OCI-LY7 (cell line): ENCODE results near the gene ASPHD2. TPM values are rescaled to one million over a fixed set of nuclear protein-coding genes. Genes with fewer than 3 reads are reported as not detected.

ENCODE experiments used
- BruUV-seq: library from RNA; stranded (reverse); fragments of 400-500 nt; replicated peaks from 2 replicates; lab custom pipeline; 2021; lab: Mats Ljungman, UMichigan
- CTCF ChIA-PET: fragments of 300-600 bp; sonication (Branson Sonifier 250); formaldehyde crosslinking; loops from one replicate; lab custom pipeline; 2022; ENCODE audit warnings: antibody characterized with exemption; ENCODE audit not compliant: unreplicated experiment; lab: Charles Lee
- POLR2A ChIA-PET: fragments of 300-600 bp; sonication (Branson Sonifier 250); formaldehyde crosslinking; loops from one replicate; lab custom pipeline; 2022; ENCODE audit warnings: antibody characterized with exemption; lab: Charles Lee
- DNase-seq: peaks from one replicate; pipeline ENCODE4 v3.0.0-alpha.2; 2015; ENCODE audit warnings: low spot score
- H2AFZ ChIP-seq: fragments of 200-600 bp; sonication (generic), shearing (Covaris generic); 2 replicates; pipeline ENCODE4 v1.6.1; 2014; ENCODE audit warnings: mild to moderate bottlenecking, antibody characterized with exemption, low read length, moderate library complexity
- H3K27ac ChIP-seq: fragments of 200-600 bp; sonication (generic); 2 replicates; pipeline ENCODE4 v1.5.1; 2014; ENCODE audit warnings: mixed run types, low read depth, mild to moderate bottlenecking, moderate library complexity, low read length, inconsistent platforms; ENCODE audit not compliant: poor library complexity, severe bottlenecking
- H3K36me3 ChIP-seq: fragments of 200-600 bp; sonication (generic); 2 replicates; pipeline ENCODE4 v1.6.1; 2014; ENCODE audit warnings: mild to moderate bottlenecking, antibody characterized with exemption, low read length, moderate library complexity, mixed read lengths; ENCODE audit not compliant: insufficient read depth
- H3K4me1 ChIP-seq: fragments of 200-600 bp; sonication (generic); 2 replicates; pipeline ENCODE4 v1.5.1; 2014; ENCODE audit warnings: mild to moderate bottlenecking, low read length; ENCODE audit not compliant: insufficient read depth, poor library complexity, severe bottlenecking
- H3K4me2 ChIP-seq: fragments of 200-600 bp; sonication (generic); 2 replicates; pipeline ENCODE4 v1.6.1; 2014; ENCODE audit warnings: mild to moderate bottlenecking, low read length
- H3K4me3 ChIP-seq: fragments of 200-600 bp; sonication (generic); 2 replicates; pipeline ENCODE4 v1.5.1; 2014; ENCODE audit warnings: mild to moderate bottlenecking, low read depth, low read length; ENCODE audit not compliant: poor library complexity, severe bottlenecking
- H3K79me2 ChIP-seq: fragments of 200-600 bp; sonication (generic); 2 replicates; pipeline ENCODE4 v1.6.1; 2016; ENCODE audit warnings: low read depth, mild to moderate bottlenecking, low read length, moderate library complexity, mixed read lengths; ENCODE audit not compliant: insufficient read depth
- H3K9me2 ChIP-seq: fragments of 200-600 bp; sonication (generic); 2 replicates; pipeline ENCODE4 v1.6.1; 2016; ENCODE audit warnings: mild to moderate bottlenecking, low read length, mixed read lengths; ENCODE audit not compliant: insufficient read depth
- H3K9me3 ChIP-seq: fragments of 200-600 bp; sonication (generic); 2 replicates; pipeline ENCODE4 v1.6.1; 2014; ENCODE audit warnings: mild to moderate bottlenecking, mixed run types, low read length, mixed read lengths
- H4K20me1 ChIP-seq: fragments of 200-600 bp; sonication (generic); 2 replicates; pipeline ENCODE4 v1.6.1; 2014; ENCODE audit warnings: mild to moderate bottlenecking, antibody characterized with exemption, low read length, moderate library complexity, mixed read lengths; ENCODE audit not compliant: insufficient read depth
- EZH2phosphoT487 ChIP-seq: fragments of 200-600 bp; sonication (generic); IDR thresholded peaks from 2 replicates; pipeline ENCODE4 v1.6.1; 2018; ENCODE audit warnings: low read depth, borderline replicate concordance, mild to moderate bottlenecking, mixed run types, antibody characterized with exemption, low read length, moderate library complexity, mixed read lengths
- intact Hi-C: fragments of 100-400 bp; cut with micrococcal nuclease; formaldehyde crosslinking; loops from one replicate; pipeline ENCODE4 v1.10.0; 2022; ENCODE audit not compliant: unreplicated experiment
- total RNA-seq, 2 experiments: library from RNA; depleted of rRNA in 1 of 2; stranded (reverse); fragments of >200 nt in 1 of 2; shearing (Covaris generic) in 1 of 2; gene quantifications; 2 replicates each; pipeline ENCODE4 v1.2.3, GENCODE V29; 2014 to 2022
- TF ChIP-seq, protein P1 (sequence below): fragments of 200-600 bp; sonication (generic); conservative IDR thresholded peaks from 2 replicates; pipeline ENCODE4 v1.5.1; 2014; ENCODE audit warnings: mild to moderate bottlenecking, antibody characterized with exemption, low read length, moderate library complexity, mixed read lengths

The ASPHD2 gene
- total RNA-seq, 2 experiments from 2014 or later, result 5.5 to 6.5 TPM

DNA sequence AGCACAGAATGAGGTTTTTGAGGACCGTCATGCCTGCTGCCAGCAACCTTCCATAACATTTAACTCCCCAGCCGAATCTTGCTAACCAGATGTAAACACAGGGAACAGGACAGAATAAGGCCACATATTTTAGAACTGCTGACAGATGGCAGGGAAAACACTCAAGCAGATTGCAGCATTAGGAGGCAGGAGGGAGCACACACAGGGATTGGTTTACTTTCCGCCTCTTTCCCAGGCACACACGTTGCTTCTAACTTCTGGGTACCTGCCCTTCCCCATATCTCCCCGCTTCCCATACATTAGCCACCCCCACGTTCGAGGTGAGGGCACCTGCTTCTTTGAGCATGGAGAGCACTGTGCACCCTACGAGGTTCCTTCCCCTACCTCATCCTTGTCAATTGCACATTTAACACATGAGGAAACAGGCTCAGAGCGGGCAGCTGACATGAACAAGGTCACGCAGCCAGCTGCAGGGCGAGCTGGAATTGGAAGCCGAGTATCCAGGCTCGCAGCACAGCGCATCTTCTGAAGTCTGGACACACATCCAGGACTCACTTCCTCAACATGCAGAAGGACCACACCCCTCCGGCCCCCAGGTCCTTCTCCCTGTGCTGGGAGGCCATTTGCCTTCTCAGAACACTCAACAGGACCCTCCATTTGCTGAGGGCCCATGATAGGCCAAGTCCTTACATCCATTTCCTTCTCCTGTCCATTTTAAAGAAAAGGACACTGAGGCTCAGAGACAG lies 18.7 kb downstream of the ASPHD2 start:
- Histone ChIP-seq H4K20me1 (no peaks in the 10 kb centered on the region), H3K79me2 (no peaks in the 10 kb centered on the region), H2AFZ (no peak overlapping the region), H3K4me3 (no peak overlapping the region), H3K9me3 (no peaks in the 10 kb centered on the region), H3K27ac (no peak overlapping the region), H3K9me2 (no peaks in the 10 kb centered on the region), H3K4me2 (no peak overlapping the region), H3K36me3 (peaks cover 30% of the 10 kb centered on the region), H3K4me1 (no peaks in the 10 kb centered on the region)
- TF ChIP-seq EZH2phosphoT487, result no peak
- TF ChIP-seq, protein P1, sequence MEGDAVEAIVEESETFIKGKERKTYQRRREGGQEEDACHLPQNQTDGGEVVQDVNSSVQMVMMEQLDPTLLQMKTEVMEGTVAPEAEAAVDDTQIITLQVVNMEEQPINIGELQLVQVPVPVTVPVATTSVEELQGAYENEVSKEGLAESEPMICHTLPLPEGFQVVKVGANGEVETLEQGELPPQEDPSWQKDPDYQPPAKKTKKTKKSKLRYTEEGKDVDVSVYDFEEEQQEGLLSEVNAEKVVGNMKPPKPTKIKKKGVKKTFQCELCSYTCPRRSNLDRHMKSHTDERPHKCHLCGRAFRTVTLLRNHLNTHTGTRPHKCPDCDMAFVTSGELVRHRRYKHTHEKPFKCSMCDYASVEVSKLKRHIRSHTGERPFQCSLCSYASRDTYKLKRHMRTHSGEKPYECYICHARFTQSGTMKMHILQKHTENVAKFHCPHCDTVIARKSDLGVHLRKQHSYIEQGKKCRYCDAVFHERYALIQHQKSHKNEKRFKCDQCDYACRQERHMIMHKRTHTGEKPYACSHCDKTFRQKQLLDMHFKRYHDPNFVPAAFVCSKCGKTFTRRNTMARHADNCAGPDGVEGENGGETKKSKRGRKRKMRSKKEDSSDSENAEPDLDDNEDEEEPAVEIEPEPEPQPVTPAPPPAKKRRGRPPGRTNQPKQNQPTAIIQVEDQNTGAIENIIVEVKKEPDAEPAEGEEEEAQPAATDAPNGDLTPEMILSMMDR, result no peak
- BruUV-seq, result no TSS peak
- ChIA-PET POLR2A (interaction anchor here (1.1 to 2.1 kb wide), 2 partner anchors 10 to 18 kb away, joined by 3 to 9 read pairs; no protein-coding TSS in a partner anchor), CTCF (no interaction called here)
- DNase-seq, result no peak
- intact Hi-C loops, result no loop called here

DNA sequence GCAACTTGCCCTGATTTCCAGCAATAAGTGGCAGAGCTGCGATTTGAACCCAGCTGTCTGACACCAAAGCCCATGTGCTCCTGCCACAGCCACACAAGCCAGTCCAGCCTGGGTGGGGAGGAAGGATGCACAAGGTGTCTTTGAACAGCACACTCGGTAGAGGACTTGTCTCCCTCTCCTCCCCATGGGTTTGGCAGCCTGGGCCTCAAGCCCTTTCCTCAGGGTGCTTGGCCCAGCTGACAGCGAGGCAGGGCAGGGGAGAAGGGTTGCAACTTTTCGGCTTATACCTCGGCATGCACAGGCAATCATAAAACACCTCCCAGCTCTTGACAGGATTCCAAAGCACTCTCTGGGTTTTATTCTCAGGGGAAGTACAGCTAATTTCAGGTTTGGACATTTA lies 19.3 kb downstream of the ASPHD2 start:
- DNase-seq, result no peak
- Histone ChIP-seq H3K9me2 (no peaks in the 10 kb centered on the region), H4K20me1 (no peaks in the 10 kb centered on the region), H3K36me3 (peaks cover 36% of the 10 kb centered on the region), H3K4me1 (no peaks in the 10 kb centered on the region), H3K27ac (no peak overlapping the region), H3K4me2 (no peak overlapping the region), H3K79me2 (no peaks in the 10 kb centered on the region), H3K9me3 (no peaks in the 10 kb centered on the region), H2AFZ (no peak overlapping the region), H3K4me3 (no peak overlapping the region)
- no peak for TF ChIP-seq EZH2phosphoT487
- TF ChIP-seq, protein P1, result no peak
- ChIA-PET POLR2A (interaction anchor here (0.7 to 1.1 kb wide), 2 partner anchors 18 to 32 kb away, joined by 3 read pairs; no protein-coding TSS in a partner anchor), CTCF (interaction anchor here (0.5 kb wide), 1 partner anchor 18 kb away, joined by 5 read pairs; no protein-coding TSS in a partner anchor)
- BruUV-seq, result no TSS peak
- intact Hi-C loops, result no loop called here

GRCh38 chr22:26448941-26449340 lies 19.9 kb downstream of the ASPHD2 start:
- Histone ChIP-seq H4K20me1 (no peaks in the 10 kb centered on the region), H3K27ac (no peak overlapping the region), H3K79me2 (no peaks in the 10 kb centered on the region), H3K4me1 (no peaks in the 10 kb centered on the region), H3K4me3 (no peak overlapping the region), H2AFZ (no peak overlapping the region), H3K9me2 (no peaks in the 10 kb centered on the region), H3K36me3 (peaks cover 42% of the 10 kb centered on the region), H3K4me2 (no peak overlapping the region), H3K9me3 (no peaks in the 10 kb centered on the region)
- no TSS peak for BruUV-seq
- no peak for TF ChIP-seq EZH2phosphoT487
- TF ChIP-seq, protein P1, result no peak
- intact Hi-C loops, result no loop called here
- ChIA-PET POLR2A (interaction anchor here (0.7 to 1.1 kb wide), 2 partner anchors 19 to 32 kb away, joined by 3 read pairs; no protein-coding TSS in a partner anchor), CTCF (interaction anchor here (0.5 kb wide), 1 partner anchor 19 kb away, joined by 5 read pairs; no protein-coding TSS in a partner anchor)
- DNase-seq, result no peak
